ENCODE data around the gene POP4. TPM values are rescaled to one million over a fixed set of nuclear protein-coding genes. Genes with fewer than 3 reads are reported as not detected.

POP4 gene
- total and polyA plus RNA-seq, 2 of the 4 experiments (the other 2 are of a cell fraction), result 65.1 to 87.2 TPM

DNA sequence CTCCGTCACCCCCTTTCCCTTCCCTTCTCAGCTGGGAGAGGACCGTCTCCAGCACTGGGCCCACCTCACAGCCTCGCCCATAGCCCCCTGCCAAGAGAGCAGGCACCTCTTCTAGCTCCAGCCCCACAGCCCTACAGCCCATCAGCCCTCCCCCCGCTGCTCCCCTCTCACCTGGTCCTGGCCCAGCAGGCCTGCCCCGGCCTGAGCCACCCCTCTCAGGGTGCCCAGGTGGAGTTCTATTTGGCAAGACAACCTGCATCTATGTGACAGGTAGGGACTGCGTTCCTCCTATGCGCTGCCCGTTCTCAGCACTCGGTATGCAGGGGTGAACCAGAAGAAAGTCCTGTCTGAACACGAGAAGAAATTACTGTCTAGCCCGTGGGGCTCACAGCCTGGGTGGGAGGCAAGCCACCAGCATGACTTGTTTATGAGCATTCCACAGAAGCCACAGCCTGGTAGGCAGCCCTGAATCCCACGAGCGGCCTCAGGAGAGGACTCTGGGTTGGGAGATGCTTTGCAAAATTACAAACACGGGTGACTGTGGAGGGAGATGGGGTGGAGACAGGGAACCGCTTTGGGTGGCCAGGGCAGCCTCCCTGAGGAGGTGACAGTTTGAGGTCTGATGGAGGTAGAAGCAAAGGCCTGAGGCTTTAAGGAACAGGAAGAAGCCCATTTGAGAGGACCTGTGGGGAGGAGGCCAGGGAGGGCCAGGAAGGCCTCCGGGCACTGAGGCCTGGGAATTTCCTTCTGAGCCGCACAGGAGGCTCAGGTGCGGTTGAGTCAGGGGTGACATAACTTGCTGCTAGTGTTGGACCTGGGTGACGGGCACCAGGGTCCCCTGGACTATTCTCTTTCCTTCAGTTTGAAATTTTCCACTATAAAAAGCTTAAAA, 58.0 kb downstream of the POP4 start:
- Histone ChIP-seq H2AFZ (replicated peaks; ENCODE audit: low read length, poor library complexity) (peak overlapping the region; percentile 73), H3K9ac (ENCODE audit: low read depth, low read length) (no peak overlapping the region), H3K27me3 (ENCODE audit: control insufficient read depth, insufficient read depth, low read length) (no peaks in the 10 kb centered on the region), H4K91ac (ENCODE audit: insufficient read depth, low read depth, low read length) (peak overlapping the region; percentile 54), H3K14ac (replicated peaks; ENCODE audit: low read depth, low read length) (peak overlapping the region; percentile 3; the same call in 1 of the 2 replicates), H3K4me3 (ENCODE audit: insufficient read depth, low read depth, low read length) (no peak overlapping the region), H2BK15ac (ENCODE audit: low read depth, low read length) (peak overlapping the region; percentile 7; the same call in 1 of the 3 replicates), H4K8ac (ENCODE audit: low read depth in 2 of 2, low read length in 2 of 2) (peak overlapping the region in 1 of 2 experiments; percentile 98; a peak in 1 of 4 replicates), H3K23ac (ENCODE audit: low read depth, low read length) (no peak overlapping the region), H4K20me1 (ENCODE audit: insufficient read depth, low read length) (peaks cover 22% of the 10 kb centered on the region), H3K4ac (ENCODE audit: low read depth, low read length) (peak overlapping the region; percentile 95), H3K4me1 (ENCODE audit: control insufficient read depth, insufficient read depth, low read length) (peaks cover 27% of the 10 kb centered on the region), H3K9me1 (ENCODE audit: insufficient read depth, low read length) (peaks cover 12% of the 10 kb centered on the region), H3K4me2 (ENCODE audit: low read depth, low read length) (no peak overlapping the region), H2BK120ac (ENCODE audit: low read depth, low read length) (peak overlapping the region; percentile 97), H4K5ac (ENCODE audit: low read depth, low read length) (no peak overlapping the region), H3K9me3 (ENCODE audit: control insufficient read depth, insufficient read depth, low read length) (no peaks in the 10 kb centered on the region), H2BK5ac (ENCODE audit: low read depth, low read length, poor library complexity, severe bottlenecking) (peak overlapping the region; percentile 88), H2BK20ac (ENCODE audit: low read depth, low read length) (peak overlapping the region; percentile 53), H3K56ac (ENCODE audit: extremely low read depth, insufficient read depth, low read length) (no peak overlapping the region), H2AK9ac (replicated peaks; ENCODE audit: low read depth, low read length, poor library complexity) (peak overlapping the region; percentile 82), H3K18ac (ENCODE audit: low read depth, low read length) (no peak overlapping the region; the same call in 1 of the 2 replicates), H3K27ac (ENCODE audit: insufficient read depth, low read length) (no peak overlapping the region), H3K79me1 (ENCODE audit: low read depth in 1 of 2, low read length in 2 of 2) (peaks cover 7 to 41% of the 10 kb centered on the region in 2 experiments; a peak in 2 of 4 replicates), H2AK5ac (ENCODE audit: low read depth, low read length) (peak overlapping the region; percentile 87), H3K36me3 (ENCODE audit: control insufficient read depth, insufficient read depth, low read length) (no peaks in the 10 kb centered on the region)
- BruUV-seq (replicated peaks), result no TSS peak
- POLR2A ChIA-PET (ENCODE audit: unreplicated experiment), result no interaction called here
- 80% methylated on average over 5 of the region's 19 CpGs; no CpG with 5 or more reads in 1 of the 2 experiments for whole genome bisulfite sequencing, 2 experiments (ENCODE audit: extremely low coverage in 2 of 2, insufficient read length in 1 of 2)
- ATAC-seq (ENCODE audit: low read depth), result no peak
- dilution Hi-C loops (cut with HindIII; ENCODE audit: low sequenced_read_pairs, unreplicated experiment) (no loop called here), in situ Hi-C loops (cut with MboI; ENCODE audit: low sequenced_read_pairs) (no loop called here), intact Hi-C loops (cut with micrococcal nuclease) (loop anchor here (2.0 kb wide), 1 partner anchor 53 kb away; no protein-coding TSS in a partner anchor)
- CTCF ChIA-PET, result interaction anchor here (1.1 kb wide), 1 partner anchor 19 kb away, joined by 3 read pairs; no protein-coding TSS in a partner anchor
- peak; percentile 33 for DNase-seq
- TF ChIP-seq FOS (IDR thresholded peaks at IDR 0.05; ENCODE audit: low read depth, low read length) (no peak), CEBPB (IDR thresholded peaks at IDR 0.05; ENCODE audit: low read depth, low read length) (no peak), CHD1 (IDR thresholded peaks at IDR 0.05; ENCODE audit: low read depth, low read length) (no peak), MXI1 (IDR thresholded peaks at IDR 0.05; ENCODE audit: borderline replicate concordance, low read depth, low read length) (no peak), MAFK (IDR thresholded peaks at IDR 0.05; ENCODE audit: low read depth, low read length) (no peak), RCOR1 (IDR thresholded peaks at IDR 0.05; ENCODE audit: insufficient replicate concordance, low read length) (no peak), NFE2L2 (IDR thresholded peaks at IDR 0.05; ENCODE audit: low read depth, low read length) (no peak), SMC3 (IDR thresholded peaks at IDR 0.05; ENCODE audit: low read depth, low read length) (no peak), BHLHE40 (IDR thresholded peaks at IDR 0.05; ENCODE audit: low read depth, low read length) (no peak), CTCF (conservative IDR thresholded peaks at IDR 0.05; ENCODE audit: low read depth, low read length) (no peak), RFX5 (IDR thresholded peaks at IDR 0.05; ENCODE audit: low read depth, low read length) (no peak), RAD21 (IDR thresholded peaks at IDR 0.05; ENCODE audit: low read length) (no peak), USF2 (IDR thresholded peaks at IDR 0.05; ENCODE audit: low read depth, low read length) (no peak), POLR2A (IDR thresholded peaks at IDR 0.05; ENCODE audit: low read depth, low read length) (no peak)
